ENCODE measurements around the gene ADAMTSL5. TPM values are rescaled to one million over a fixed set of nuclear protein-coding genes. Genes with fewer than 3 reads are reported as not detected.

ADAMTSL5 gene
- total RNA-seq, 4 donors from 2014 or later: 13.5 to 20.8 (median 18.8) TPM

DNA sequence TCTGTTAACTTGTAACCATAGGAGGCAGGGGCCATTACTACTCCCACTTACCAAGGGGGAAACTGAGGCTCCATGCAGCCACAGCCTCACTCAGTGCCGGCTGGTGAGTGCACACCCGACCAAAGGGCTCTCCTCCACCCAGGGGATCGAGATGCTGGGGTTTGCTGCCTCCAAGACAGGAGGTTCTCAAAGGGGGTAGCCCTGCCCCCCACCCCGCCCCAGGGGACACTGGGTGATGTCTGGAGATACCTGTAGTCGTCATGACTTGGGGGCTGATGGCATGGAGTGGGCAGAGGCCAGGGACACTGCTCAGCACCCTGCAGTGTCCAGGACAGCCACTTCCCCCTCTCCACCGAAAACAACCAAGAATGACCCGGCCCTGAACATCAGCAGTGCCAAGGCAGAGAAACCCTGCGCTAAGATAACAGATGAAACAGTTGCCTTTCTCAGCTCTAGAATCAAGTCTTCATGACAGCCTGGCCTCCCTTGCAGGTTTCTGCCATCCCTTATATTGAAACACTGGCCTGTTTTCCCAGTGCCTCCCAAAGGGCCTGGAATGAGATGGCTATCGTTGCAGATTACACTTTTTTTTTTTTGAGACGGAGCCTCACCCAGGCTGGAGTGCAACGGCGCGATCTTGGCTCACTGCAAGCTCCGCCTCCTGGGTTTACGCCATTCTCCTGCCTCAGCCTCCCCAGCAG lies 18.6 kb downstream of the ADAMTSL5 start:
- H3K36me3 ChIP-seq: no peaks in the 10 kb centered on the region
- TF ChIP-seq, protein P1, sequence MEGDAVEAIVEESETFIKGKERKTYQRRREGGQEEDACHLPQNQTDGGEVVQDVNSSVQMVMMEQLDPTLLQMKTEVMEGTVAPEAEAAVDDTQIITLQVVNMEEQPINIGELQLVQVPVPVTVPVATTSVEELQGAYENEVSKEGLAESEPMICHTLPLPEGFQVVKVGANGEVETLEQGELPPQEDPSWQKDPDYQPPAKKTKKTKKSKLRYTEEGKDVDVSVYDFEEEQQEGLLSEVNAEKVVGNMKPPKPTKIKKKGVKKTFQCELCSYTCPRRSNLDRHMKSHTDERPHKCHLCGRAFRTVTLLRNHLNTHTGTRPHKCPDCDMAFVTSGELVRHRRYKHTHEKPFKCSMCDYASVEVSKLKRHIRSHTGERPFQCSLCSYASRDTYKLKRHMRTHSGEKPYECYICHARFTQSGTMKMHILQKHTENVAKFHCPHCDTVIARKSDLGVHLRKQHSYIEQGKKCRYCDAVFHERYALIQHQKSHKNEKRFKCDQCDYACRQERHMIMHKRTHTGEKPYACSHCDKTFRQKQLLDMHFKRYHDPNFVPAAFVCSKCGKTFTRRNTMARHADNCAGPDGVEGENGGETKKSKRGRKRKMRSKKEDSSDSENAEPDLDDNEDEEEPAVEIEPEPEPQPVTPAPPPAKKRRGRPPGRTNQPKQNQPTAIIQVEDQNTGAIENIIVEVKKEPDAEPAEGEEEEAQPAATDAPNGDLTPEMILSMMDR (IDR thresholded peaks at IDR 0.05): no peak
- TF ChIP-seq POLR2A (IDR thresholded peaks at IDR 0.05): no peak
- no peak overlapping the region for H3K27ac ChIP-seq
- H3K9me3 ChIP-seq: no peaks in the 10 kb centered on the region
- no peak overlapping the region for H3K4me3 ChIP-seq
- 72% methylated on average over 9 to 13 of the region's 15 CpGs for WGBS, 2 donors
- DNase-seq: no peak
- H3K4me1 ChIP-seq: peaks cover 16 to 49% (median 24%) of the 10 kb centered on the region in 3 donors
- intact Hi-C loops (cut with DNase I): no loop called here
- peaks cover 0 to 26% (median 0%) of the 10 kb centered on the region in 4 donors for H3K27me3 ChIP-seq

GRCh38 chr19:1492474-1493006 lies 20.3 kb downstream of the ADAMTSL5 start:
- 47 to 56% methylated on average over 2 to 7 of the region's 10 CpGs for WGBS, 2 donors

GRCh38 chr19:1491849-1492170 lies 21.0 kb downstream of the ADAMTSL5 start:
- H3K36me3 ChIP-seq: no peaks in the 10 kb centered on the region
- H3K27me3 ChIP-seq: peaks cover 0 to 13% (median 0%) of the 10 kb centered on the region in 4 donors
- intact Hi-C loops (cut with DNase I): no loop called here
- peak overlapping the region in 1 of 4 donors; percentile 50 for H3K27ac ChIP-seq
- 45 to 53% methylated on average over 8 to 12 of the region's 12 CpGs for WGBS, 2 donors
- H3K9me3 ChIP-seq: no peaks in the 10 kb centered on the region
- H3K4me3 ChIP-seq: peak overlapping the region; percentile 48 to 79 (median 52)
- no peak for TF ChIP-seq POLR2A (IDR thresholded peaks at IDR 0.05)
- TF ChIP-seq, protein P1 (IDR thresholded peaks at IDR 0.05): no peak
- DNase-seq: no peak
- peaks cover 16 to 41% (median 21%) of the 10 kb centered on the region in 3 donors for H3K4me1 ChIP-seq

More at GRCh38 chr19:1492474-1493006, 20.3 kb downstream of the ADAMTSL5 start:
- Histone ChIP-seq H3K27me3 (peaks cover 0 to 20% (median 0%) of the 10 kb centered on the region in 4 donors), H3K27ac (no peak overlapping the region), H3K4me3 (no peak overlapping the region), H3K9me3 (no peaks in the 10 kb centered on the region), H3K36me3 (no peaks in the 10 kb centered on the region), H3K4me1 (peaks cover 16 to 48% (median 24%) of the 10 kb centered on the region in 3 donors)
- TF ChIP-seq, protein P1 (IDR thresholded peaks at IDR 0.05): no peak
- TF ChIP-seq POLR2A (IDR thresholded peaks at IDR 0.05): no peak
- intact Hi-C loops (cut with DNase I): no loop called here
- DNase-seq: no peak

DNA sequence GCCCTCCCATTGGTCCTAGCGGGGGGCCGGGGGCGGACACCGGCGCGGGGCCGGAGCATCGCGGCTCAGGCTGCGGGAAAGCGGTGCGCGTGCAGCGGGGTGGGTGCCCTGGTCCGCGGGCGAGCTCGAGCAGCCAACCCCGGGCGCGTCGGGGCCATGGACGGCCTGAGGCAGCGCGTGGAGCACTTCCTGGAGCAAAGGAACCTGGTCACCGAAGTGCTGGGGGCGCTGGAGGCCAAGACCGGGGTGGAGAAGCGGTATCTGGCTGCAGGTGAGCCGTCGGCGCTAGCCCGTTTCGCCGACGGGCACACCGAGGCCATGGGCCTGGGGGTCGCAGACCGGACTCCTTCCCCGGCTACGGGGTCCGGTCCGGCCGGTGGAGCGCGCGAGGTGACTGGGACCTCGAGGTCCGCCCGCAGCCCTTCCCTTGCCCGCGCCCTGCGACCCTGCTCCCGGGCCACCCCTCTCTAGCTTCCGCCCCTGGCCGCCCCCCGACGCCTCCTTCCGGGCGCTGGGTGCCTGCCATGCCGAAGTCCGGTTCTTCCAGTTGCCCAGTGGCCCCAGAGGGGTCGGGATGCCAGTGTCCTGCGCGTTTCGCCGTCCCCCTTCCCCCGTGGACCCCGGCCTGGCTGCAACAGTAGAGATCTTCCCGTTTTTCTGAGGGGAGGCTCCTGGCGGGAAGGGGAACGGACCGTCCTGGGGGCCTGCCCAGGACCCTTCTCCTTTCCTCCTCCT lies 21.5 kb downstream of the ADAMTSL5 start, which contains the start of gene REEP6:
REEP6 (plus strand) TSS at position 68 of the 735 bp plus-strand sequence; CDS start at position 157, 89 bp downstream.
- TF ChIP-seq, protein P1 (IDR thresholded peaks at IDR 0.05): no peak
- peak in 2 of 4 donors; percentile 14 to 52 for TF ChIP-seq POLR2A (IDR thresholded peaks at IDR 0.05)

More for the DNA sequence above, 21.5 kb downstream of the ADAMTSL5 start, which contains the start of gene REEP6:
- Histone ChIP-seq H3K9me3 (no peaks in the 10 kb centered on the region), H3K36me3 (no peaks in the 10 kb centered on the region), H3K4me3 (peak within 1 kb of the TSS; percentile 48 to 79 (median 52)), H3K4me1 (peaks cover 16 to 36% (median 16%) of the 10 kb centered on the region in 3 donors), H3K27ac (peak within 1 kb of the TSS; percentile 66 to 87 (median 85)), H3K27me3 (peaks cover 0 to 9% (median 0%) of the 10 kb centered on the region in 4 donors)
- intact Hi-C loops (cut with DNase I): no loop called here
- DNase-seq: no peak
- 0% methylated on average over 1 to 17 of the region's 73 CpGs for WGBS, 2 donors

Data from esophagus squamous epithelium (tissue), 5 donors.